ENCODE data around the gene CSE1L. TPM values are rescaled to one million over a fixed set of nuclear protein-coding genes. Genes with fewer than 3 reads are reported as not detected.

CSE1L gene
- total RNA-seq, 1 experiment from 2014 or later, result 193 TPM

DNA sequence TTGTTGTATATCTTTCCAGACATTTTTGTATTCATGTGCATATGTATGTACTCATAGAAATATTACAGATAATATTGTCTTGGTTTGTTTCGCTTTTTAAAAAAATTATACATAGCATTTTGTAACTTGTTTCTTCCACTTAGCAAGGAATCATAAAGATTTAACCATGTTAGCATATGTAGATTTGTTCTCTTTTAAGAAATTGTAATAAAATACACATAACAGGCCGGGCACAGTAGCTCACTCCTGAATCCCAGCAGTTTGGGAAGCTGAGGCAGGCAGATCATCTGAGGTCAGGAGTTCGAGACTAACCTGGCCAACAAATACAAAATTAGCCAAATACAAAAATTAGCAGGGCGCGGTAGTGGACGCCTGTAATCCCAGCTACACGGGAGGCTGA is 44.4 kb upstream of the CSE1L start:
- Histone ChIP-seq H3K4me3 (ENCODE audit: low read depth, low read length, poor library complexity, severe bottlenecking) (no peak overlapping the region), H3K27me3 (replicated peaks; ENCODE audit: insufficient read depth, low read depth, low read length, poor library complexity) (no peaks in the 10 kb centered on the region), H3K4me1 (ENCODE audit: insufficient read depth, low read length, poor library complexity, severe bottlenecking) (no peaks in the 10 kb centered on the region), H3K27ac (ENCODE audit: low read depth, low read length, poor library complexity, severe bottlenecking) (no peak overlapping the region), H3K36me3 (ENCODE audit: insufficient read depth, low read length, poor library complexity, severe bottlenecking) (peaks cover 27% of the 10 kb centered on the region), H3K9me3 (ENCODE audit: low read depth, low read length, poor library complexity, severe bottlenecking) (no peaks in the 10 kb centered on the region)
- no peak for DNase-seq (ENCODE audit: low spot score)
- intact Hi-C loops (cut with micrococcal nuclease; ENCODE audit: unreplicated experiment), result no loop called here
- TF ChIP-seq, protein P1, sequence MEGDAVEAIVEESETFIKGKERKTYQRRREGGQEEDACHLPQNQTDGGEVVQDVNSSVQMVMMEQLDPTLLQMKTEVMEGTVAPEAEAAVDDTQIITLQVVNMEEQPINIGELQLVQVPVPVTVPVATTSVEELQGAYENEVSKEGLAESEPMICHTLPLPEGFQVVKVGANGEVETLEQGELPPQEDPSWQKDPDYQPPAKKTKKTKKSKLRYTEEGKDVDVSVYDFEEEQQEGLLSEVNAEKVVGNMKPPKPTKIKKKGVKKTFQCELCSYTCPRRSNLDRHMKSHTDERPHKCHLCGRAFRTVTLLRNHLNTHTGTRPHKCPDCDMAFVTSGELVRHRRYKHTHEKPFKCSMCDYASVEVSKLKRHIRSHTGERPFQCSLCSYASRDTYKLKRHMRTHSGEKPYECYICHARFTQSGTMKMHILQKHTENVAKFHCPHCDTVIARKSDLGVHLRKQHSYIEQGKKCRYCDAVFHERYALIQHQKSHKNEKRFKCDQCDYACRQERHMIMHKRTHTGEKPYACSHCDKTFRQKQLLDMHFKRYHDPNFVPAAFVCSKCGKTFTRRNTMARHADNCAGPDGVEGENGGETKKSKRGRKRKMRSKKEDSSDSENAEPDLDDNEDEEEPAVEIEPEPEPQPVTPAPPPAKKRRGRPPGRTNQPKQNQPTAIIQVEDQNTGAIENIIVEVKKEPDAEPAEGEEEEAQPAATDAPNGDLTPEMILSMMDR (conservative IDR thresholded peaks at IDR 0.05; ENCODE audit: low read depth, low read length), result no peak
- no peak for TF ChIP-seq EZH2 (IDR thresholded peaks at IDR 0.05; ENCODE audit: borderline replicate concordance, low read depth, low read length, poor library complexity, severe bottlenecking)
- ChIA-PET POLR2A (ENCODE audit: low non-redundant PET) (no interaction called here), CTCF (no interaction called here)
- no TSS peak for BruUV-seq (replicated peaks)

DNA sequence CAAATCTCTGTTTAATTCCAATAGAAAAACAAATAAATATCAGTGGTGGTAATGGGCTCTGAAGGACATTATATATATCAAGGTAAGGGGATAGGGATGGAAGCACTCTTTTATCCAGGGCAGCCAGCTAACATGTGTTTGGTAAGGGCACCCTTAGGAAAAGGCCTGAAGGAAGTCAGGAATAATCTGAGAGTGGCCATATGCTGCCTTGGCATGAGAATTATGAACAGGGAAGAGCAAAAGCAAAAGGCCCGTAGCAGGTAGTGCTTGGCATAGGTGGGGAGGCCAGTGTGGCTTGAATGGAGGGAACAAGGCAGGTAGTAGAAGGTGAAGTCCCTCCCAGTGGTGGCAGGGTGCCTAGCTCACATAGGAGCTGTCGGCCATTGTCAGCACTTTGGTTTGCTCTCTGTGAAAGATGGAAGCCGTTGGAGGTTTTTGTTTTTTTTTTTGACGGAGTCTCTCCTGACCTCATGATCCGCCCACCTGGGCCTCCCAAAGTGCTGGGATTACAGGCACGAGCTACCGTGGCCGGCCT is 39.6 kb upstream of the CSE1L start:
- ChIA-PET CTCF (no interaction called here), POLR2A (ENCODE audit: low non-redundant PET) (no interaction called here)
- Histone ChIP-seq H3K4me3 (ENCODE audit: low read depth, low read length, poor library complexity, severe bottlenecking) (no peak overlapping the region), H3K36me3 (ENCODE audit: insufficient read depth, low read length, poor library complexity, severe bottlenecking) (peaks cover 15% of the 10 kb centered on the region), H3K27ac (ENCODE audit: low read depth, low read length, poor library complexity, severe bottlenecking) (no peak overlapping the region), H3K9me3 (ENCODE audit: low read depth, low read length, poor library complexity, severe bottlenecking) (no peaks in the 10 kb centered on the region), H3K4me1 (ENCODE audit: insufficient read depth, low read length, poor library complexity, severe bottlenecking) (no peaks in the 10 kb centered on the region), H3K27me3 (replicated peaks; ENCODE audit: insufficient read depth, low read depth, low read length, poor library complexity) (no peaks in the 10 kb centered on the region)
- DNase-seq (ENCODE audit: low spot score), result no peak
- intact Hi-C loops (cut with micrococcal nuclease; ENCODE audit: unreplicated experiment), result no loop called here
- BruUV-seq (replicated peaks), result no TSS peak
- no peak for TF ChIP-seq EZH2 (IDR thresholded peaks at IDR 0.05; ENCODE audit: borderline replicate concordance, low read depth, low read length, poor library complexity, severe bottlenecking)
- TF ChIP-seq, protein P1 (conservative IDR thresholded peaks at IDR 0.05; ENCODE audit: low read depth, low read length), result no peak

GRCh38 chr20:49009899-49010631 is 36.0 kb upstream of the CSE1L start:
- no peaks in the 10 kb centered on the region for H3K4me1 ChIP-seq (ENCODE audit: insufficient read depth, low read length, poor library complexity, severe bottlenecking)
- H3K9me3 ChIP-seq (ENCODE audit: low read depth, low read length, poor library complexity, severe bottlenecking), result no peaks in the 10 kb centered on the region
- H3K36me3 ChIP-seq (ENCODE audit: insufficient read depth, low read length, poor library complexity, severe bottlenecking), result peaks cover 21% of the 10 kb centered on the region
- no peaks in the 10 kb centered on the region for H3K27me3 ChIP-seq (replicated peaks; ENCODE audit: insufficient read depth, low read depth, low read length, poor library complexity)
- no peak for DNase-seq (ENCODE audit: low spot score)
- no peak overlapping the region for H3K27ac ChIP-seq (ENCODE audit: low read depth, low read length, poor library complexity, severe bottlenecking)
- ChIA-PET CTCF (no interaction called here), POLR2A (ENCODE audit: low non-redundant PET) (no interaction called here)
- intact Hi-C loops (cut with micrococcal nuclease; ENCODE audit: unreplicated experiment), result no loop called here
- BruUV-seq (replicated peaks), result no TSS peak
- TF ChIP-seq EZH2 (IDR thresholded peaks at IDR 0.05; ENCODE audit: borderline replicate concordance, low read depth, low read length, poor library complexity, severe bottlenecking), result no peak
- TF ChIP-seq, protein P1 (conservative IDR thresholded peaks at IDR 0.05; ENCODE audit: low read depth, low read length), result no peak
- no peak overlapping the region for H3K4me3 ChIP-seq (ENCODE audit: low read depth, low read length, poor library complexity, severe bottlenecking)
